ENCODE results near the gene CNTN1. TPM values are rescaled to one million over a fixed set of nuclear protein-coding genes. Genes with fewer than 3 reads are reported as not detected.

Gene CNTN1
- total RNA-seq, 1 experiment from 2014 or later, result 3.0 TPM

DNA sequence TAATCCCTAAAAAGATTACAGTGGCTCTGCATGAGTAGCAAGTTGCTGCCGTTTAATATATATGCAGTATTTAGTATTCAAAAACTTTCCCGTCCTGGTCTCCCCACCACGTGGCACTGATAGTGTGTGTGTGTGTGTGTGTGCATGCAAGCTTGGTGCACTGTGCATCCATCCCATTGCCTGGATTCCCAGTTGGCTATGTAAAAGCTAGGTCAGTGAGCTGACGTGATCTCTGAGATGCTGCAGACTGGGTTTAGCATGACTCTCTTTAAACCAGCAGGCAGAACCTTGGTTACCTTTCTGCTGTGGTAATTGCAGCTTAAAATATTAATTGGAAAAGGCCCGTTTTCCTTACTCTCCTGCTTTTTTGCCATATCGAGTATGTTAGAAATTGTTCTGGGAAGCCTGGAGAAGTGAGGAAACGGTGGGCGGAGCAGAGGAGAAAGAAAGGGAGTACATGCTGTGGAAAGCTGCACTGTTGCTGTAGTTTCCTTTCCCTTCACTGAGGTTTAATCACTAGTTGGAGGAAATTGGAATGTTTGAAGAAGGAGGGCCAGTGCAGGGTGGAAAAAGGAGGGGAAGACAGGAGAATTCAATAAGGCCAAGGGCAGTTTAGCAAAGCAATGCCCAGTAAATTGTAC, 4.0 kb upstream of the CNTN1 start:
- Histone ChIP-seq H3K4me2 (ENCODE audit: low read length) (no peak overlapping the region), H3K4me3 (replicated peaks in 1 of 2; ENCODE audit: low read depth in 1 of 2, low read length in 2 of 2) (no peak overlapping the region), H3K9ac (ENCODE audit: low read length) (no peak overlapping the region), H4K20me1 (ENCODE audit: insufficient read depth) (no peaks in the 10 kb centered on the region), H3K9me3 (ENCODE audit: control insufficient read depth in 1 of 2, insufficient read depth in 1 of 2, low read depth in 1 of 2, low read length in 2 of 2) (no peaks in the 10 kb centered on the region), H3K4me1 (ENCODE audit: control insufficient read depth in 1 of 2, insufficient read depth in 2 of 2, low read length in 2 of 2) (peaks cover 0 to 9% of the 10 kb centered on the region in 2 experiments; a peak in 1 of 4 replicates), H2AFZ (ENCODE audit: low read depth, low read length, poor library complexity, severe bottlenecking) (no peak overlapping the region), H3K9me2 (ENCODE audit: insufficient read depth) (no peaks in the 10 kb centered on the region), H3K27me3 (ENCODE audit: insufficient read depth, low read length) (no peaks in the 10 kb centered on the region), H3K36me3 (ENCODE audit: control insufficient read depth in 1 of 2, insufficient read depth in 2 of 2, low read length in 2 of 2) (no peaks in the 10 kb centered on the region), H3K79me2 (ENCODE audit: insufficient read depth, low read length) (no peaks in the 10 kb centered on the region), H3K27ac (ENCODE audit: low read depth, low read length) (no peak overlapping the region)
- TF ChIP-seq ZFX (IDR thresholded peaks at IDR 0.05), result no peak
- TF ChIP-seq, protein P1, sequence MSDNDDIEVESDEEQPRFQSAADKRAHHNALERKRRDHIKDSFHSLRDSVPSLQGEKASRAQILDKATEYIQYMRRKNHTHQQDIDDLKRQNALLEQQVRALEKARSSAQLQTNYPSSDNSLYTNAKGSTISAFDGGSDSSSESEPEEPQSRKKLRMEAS (IDR thresholded peaks at IDR 0.05), result no peak
- TF ChIP-seq YY1 (IDR thresholded peaks at IDR 0.05; ENCODE audit: extremely low read depth, insufficient replicate concordance, low read depth, low read length), result no peak
- TF ChIP-seq RAD21 (IDR thresholded peaks at IDR 0.05; ENCODE audit: low read depth), result no peak
- TF ChIP-seq CBX3 (IDR thresholded peaks at IDR 0.05; ENCODE audit: low read depth), result no peak
- no peak for TF ChIP-seq ZNF274 (IDR thresholded peaks at IDR 0.05; ENCODE audit: low read depth, low read length)
- TF ChIP-seq CEBPB (IDR thresholded peaks at IDR 0.05; ENCODE audit: low read depth), result no peak
- TF ChIP-seq FOSL1 (IDR thresholded peaks at IDR 0.05; ENCODE audit: low read depth), result no peak
- TF ChIP-seq SP1 (IDR thresholded peaks at IDR 0.05; ENCODE audit: low read depth), result no peak
- TF ChIP-seq ELF1 (IDR thresholded peaks at IDR 0.05; ENCODE audit: borderline replicate concordance, low read depth), result no peak
- TF ChIP-seq POLR2AphosphoS5 (IDR thresholded peaks at IDR 0.05; ENCODE audit: low read depth, low read length), result no peak
- no peak for TF ChIP-seq POLR2A (IDR thresholded peaks at IDR 0.05; ENCODE audit: borderline replicate concordance, extremely low read depth, insufficient read depth, insufficient read length)
- TF ChIP-seq EZH2phosphoT487 (IDR thresholded peaks at IDR 0.05; ENCODE audit: borderline replicate concordance), result no peak
- TF ChIP-seq, protein P2, sequence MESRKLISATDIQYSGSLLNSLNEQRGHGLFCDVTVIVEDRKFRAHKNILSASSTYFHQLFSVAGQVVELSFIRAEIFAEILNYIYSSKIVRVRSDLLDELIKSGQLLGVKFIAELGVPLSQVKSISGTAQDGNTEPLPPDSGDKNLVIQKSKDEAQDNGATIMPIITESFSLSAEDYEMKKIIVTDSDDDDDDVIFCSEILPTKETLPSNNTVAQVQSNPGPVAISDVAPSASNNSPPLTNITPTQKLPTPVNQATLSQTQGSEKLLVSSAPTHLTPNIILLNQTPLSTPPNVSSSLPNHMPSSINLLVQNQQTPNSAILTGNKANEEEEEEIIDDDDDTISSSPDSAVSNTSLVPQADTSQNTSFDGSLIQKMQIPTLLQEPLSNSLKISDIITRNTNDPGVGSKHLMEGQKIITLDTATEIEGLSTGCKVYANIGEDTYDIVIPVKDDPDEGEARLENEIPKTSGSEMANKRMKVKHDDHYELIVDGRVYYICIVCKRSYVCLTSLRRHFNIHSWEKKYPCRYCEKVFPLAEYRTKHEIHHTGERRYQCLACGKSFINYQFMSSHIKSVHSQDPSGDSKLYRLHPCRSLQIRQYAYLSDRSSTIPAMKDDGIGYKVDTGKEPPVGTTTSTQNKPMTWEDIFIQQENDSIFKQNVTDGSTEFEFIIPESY (IDR thresholded peaks at IDR 0.05; ENCODE audit: extremely low read depth, insufficient replicate concordance, low read length), result no peak
- no peak for TF ChIP-seq EZH2 (IDR thresholded peaks at IDR 0.05)
- no peak for TF ChIP-seq SRF (IDR thresholded peaks at IDR 0.05; ENCODE audit: low read depth)
- no peak for ATAC-seq
- ChIA-PET POLR2A (no interaction called here), CTCF (no interaction called here), RAD21 (ENCODE audit: low non-redundant PET in 1 of 2, low total read pairs in 2 of 2, uncharacterized antibody in 2 of 2, unreplicated experiment in 2 of 2) (no interaction called here)
- intact Hi-C loops (cut with micrococcal nuclease), result no loop called here
- no TSS peak for BruUV-seq (replicated peaks)
- DNase-seq (ENCODE audit: low read depth, low spot score), result no peak

All from HCT116 (cell line).